ENCODE measurements around the gene CWC25. TPM values are rescaled to one million over a fixed set of nuclear protein-coding genes. Genes with fewer than 3 reads are reported as not detected.

Gene CWC25
- total and polyA plus RNA-seq, 9 of the 15 experiments (the other 6 are each of a cell fraction or from before 2014, with no cell fraction given): 16.5 to 27.4 (median 23.0) TPM

- TF ChIP-seq GATA2 (CRISPR knock-in tag; IDR thresholded peaks at IDR 0.05) (no peak), EGR1 (conservative IDR thresholded peaks at IDR 0.05) (peak; percentile 28; the same call in 1 of the 2 replicates), TEAD4 (IDR thresholded peaks at IDR 0.05; ENCODE audit: low read length) (peak; percentile 16; the same call in 1 of the 2 replicates), TEAD4 (CRISPR knock-in tag; IDR thresholded peaks at IDR 0.05; ENCODE audit: borderline replicate concordance) (no peak), ZSCAN32 (CRISPR knock-in tag; IDR thresholded peaks at IDR 0.05) (no peak), ZNF655 (CRISPR knock-in tag; IDR thresholded peaks at IDR 0.05) (peak; percentile 79; the same call in 1 of the 2 replicates), ARHGAP35 (IDR thresholded peaks at IDR 0.05; ENCODE audit: partially characterized antibody) (peak; percentile 60), GABPA (tag; conservative IDR thresholded peaks at IDR 0.05; ENCODE audit: low read depth) (peak; percentile 92), ZNF175 (CRISPR knock-in tag; IDR thresholded peaks at IDR 0.05; ENCODE audit: low read depth) (peak; percentile 29; the same call in 1 of the 2 replicates), ATF7 (IDR thresholded peaks at IDR 0.05) (peak; percentile 94), ZNF274 (IDR thresholded peaks at IDR 0.05; ENCODE audit: borderline replicate concordance, low read depth, low read length) (no peak), ZC3H8 (IDR thresholded peaks at IDR 0.05) (no peak), TAF9B (IDR thresholded peaks at IDR 0.05; ENCODE audit: partially characterized antibody) (peak; percentile 98), MTA1 (IDR thresholded peaks at IDR 0.05; ENCODE audit: borderline replicate concordance) (peak; percentile 99), ZNF57 (CRISPR knock-in tag; IDR thresholded peaks at IDR 0.05) (0 out of 2 replicates have a peak, but pooled peaks have one; percentile 59), SIRT6 (IDR thresholded peaks at IDR 0.05; ENCODE audit: low read depth, low read length) (no peak), MTA3 (IDR thresholded peaks at IDR 0.05; ENCODE audit: borderline replicate concordance) (peak; percentile 75), THRAP3 (IDR thresholded peaks at IDR 0.05; ENCODE audit: borderline replicate concordance) (0 out of 2 replicates have a peak, but pooled peaks have one; percentile 22), ELF2 (CRISPR knock-in tag; IDR thresholded peaks at IDR 0.05) (peak; percentile 97), FOSL1 (tag; conservative IDR thresholded peaks at IDR 0.05) (0 out of 2 replicates have a peak, but pooled peaks have one; percentile 40)
- TF ChIP-seq, protein P1, sequence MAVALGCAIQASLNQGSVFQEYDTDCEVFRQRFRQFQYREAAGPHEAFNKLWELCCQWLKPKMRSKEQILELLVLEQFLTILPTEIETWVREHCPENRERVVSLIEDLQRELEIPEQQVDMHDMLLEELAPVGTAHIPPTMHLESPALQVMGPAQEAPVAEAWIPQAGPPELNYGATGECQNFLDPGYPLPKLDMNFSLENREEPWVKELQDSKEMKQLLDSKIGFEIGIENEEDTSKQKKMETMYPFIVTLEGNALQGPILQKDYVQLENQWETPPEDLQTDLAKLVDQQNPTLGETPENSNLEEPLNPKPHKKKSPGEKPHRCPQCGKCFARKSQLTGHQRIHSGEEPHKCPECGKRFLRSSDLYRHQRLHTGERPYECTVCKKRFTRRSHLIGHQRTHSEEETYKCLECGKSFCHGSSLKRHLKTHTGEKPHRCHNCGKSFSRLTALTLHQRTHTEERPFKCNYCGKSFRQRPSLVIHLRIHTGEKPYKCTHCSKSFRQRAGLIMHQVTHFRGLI (CRISPR knock-in tag; IDR thresholded peaks at IDR 0.05): no peak
- TF ChIP-seq, protein P2, sequence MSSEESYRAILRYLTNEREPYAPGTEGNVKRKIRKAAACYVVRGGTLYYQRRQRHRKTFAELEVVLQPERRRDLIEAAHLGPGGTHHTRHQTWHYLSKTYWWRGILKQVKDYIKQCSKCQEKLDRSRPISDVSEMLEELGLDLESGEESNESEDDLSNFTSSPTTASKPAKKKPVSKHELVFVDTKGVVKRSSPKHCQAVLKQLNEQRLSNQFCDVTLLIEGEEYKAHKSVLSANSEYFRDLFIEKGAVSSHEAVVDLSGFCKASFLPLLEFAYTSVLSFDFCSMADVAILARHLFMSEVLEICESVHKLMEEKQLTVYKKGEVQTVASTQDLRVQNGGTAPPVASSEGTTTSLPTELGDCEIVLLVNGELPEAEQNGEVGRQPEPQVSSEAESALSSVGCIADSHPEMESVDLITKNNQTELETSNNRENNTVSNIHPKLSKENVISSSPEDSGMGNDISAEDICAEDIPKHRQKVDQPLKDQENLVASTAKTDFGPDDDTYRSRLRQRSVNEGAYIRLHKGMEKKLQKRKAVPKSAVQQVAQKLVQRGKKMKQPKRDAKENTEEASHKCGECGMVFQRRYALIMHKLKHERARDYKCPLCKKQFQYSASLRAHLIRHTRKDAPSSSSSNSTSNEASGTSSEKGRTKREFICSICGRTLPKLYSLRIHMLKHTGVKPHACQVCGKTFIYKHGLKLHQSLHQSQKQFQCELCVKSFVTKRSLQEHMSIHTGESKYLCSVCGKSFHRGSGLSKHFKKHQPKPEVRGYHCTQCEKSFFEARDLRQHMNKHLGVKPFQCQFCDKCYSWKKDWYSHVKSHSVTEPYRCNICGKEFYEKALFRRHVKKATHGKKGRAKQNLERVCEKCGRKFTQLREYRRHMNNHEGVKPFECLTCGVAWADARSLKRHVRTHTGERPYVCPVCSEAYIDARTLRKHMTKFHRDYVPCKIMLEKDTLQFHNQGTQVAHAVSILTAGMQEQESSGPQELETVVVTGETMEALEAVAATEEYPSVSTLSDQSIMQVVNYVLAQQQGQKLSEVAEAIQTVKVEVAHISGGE (CRISPR knock-in tag; IDR thresholded peaks at IDR 0.05): peak in 1 of 3 experiments; percentile 71; a peak in 2 of 6 replicates
Measured at GRCh38 chr17:38853292-38854219, 28.4 kb upstream of the CWC25 start, which contains the start of gene RPL23 (continued).

All from K562 (cell line).